ENCODE data around the gene ME3.

DNA sequence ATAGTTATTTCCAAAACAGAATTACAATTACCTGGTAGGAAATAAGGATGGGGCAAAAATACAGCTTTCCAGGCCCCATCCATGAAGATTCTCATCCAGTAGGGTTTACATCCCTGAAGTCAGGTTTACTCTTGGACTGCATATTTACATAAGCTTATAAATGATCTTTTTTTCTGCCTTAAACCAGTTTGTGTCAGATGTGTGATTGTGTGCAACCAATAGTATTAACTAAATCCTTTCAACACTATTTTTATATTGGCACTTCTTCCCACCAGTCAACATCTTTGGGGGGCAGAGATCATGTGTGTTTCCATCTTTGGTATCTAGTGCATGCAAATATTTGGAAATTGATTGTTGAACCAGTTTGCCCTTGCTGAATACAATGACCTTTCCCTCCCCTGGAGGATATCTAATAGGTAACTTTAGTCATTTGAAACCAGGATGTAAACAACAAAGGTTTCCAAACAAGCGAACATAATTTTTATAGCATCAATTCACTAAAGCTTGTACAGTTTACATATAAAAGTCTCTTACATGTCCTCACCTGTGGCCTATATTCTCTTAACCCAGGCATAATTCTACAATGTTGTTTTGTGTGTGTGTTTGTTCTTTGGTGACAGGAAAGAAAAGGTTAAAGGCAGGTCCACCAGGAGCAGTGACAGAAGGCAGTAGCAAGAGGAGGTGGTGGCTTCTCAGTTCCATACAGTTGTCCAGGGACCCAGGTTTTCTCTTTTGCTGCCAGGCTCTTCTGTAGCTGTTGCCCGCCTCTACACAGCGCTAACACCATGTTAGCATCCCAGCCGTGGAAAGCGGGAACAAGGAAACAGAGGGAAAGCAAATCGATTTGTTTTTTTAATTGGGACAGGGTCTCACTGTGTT, 1.7 kb upstream of the ME3 start:
- TF ChIP-seq, protein P1, sequence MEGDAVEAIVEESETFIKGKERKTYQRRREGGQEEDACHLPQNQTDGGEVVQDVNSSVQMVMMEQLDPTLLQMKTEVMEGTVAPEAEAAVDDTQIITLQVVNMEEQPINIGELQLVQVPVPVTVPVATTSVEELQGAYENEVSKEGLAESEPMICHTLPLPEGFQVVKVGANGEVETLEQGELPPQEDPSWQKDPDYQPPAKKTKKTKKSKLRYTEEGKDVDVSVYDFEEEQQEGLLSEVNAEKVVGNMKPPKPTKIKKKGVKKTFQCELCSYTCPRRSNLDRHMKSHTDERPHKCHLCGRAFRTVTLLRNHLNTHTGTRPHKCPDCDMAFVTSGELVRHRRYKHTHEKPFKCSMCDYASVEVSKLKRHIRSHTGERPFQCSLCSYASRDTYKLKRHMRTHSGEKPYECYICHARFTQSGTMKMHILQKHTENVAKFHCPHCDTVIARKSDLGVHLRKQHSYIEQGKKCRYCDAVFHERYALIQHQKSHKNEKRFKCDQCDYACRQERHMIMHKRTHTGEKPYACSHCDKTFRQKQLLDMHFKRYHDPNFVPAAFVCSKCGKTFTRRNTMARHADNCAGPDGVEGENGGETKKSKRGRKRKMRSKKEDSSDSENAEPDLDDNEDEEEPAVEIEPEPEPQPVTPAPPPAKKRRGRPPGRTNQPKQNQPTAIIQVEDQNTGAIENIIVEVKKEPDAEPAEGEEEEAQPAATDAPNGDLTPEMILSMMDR (IDR thresholded peaks at IDR 0.05): no peak
- no peak for TF ChIP-seq POLR2AphosphoS5 (IDR thresholded peaks at IDR 0.05)
- no peak for TF ChIP-seq EP300 (IDR thresholded peaks at IDR 0.05)

All from gastroesophageal sphincter (tissue), 3 donors.